Testis (tissue), 2 donors: ENCODE results near the gene PPP2R5D.

Source experiments
- CTCF ChIP-seq, 3 experiments: fragments of 450-650 bp in 2 of 3; fragments of 200-600 bp in 1 of 3; sonication (generic) in 1 of 3; IDR thresholded peaks; one replicate each; pipeline ENCODE4 v1.5.1; 2016 to 2019; ENCODE audit warnings: antibody characterized with exemption in 3 of 3, mild to moderate bottlenecking in 2 of 3, moderate library complexity in 1 of 3
- POLR2A ChIP-seq: fragments of 450-650 bp; IDR thresholded peaks from one replicate; pipeline ENCODE4 v1.6.1; 2017; ENCODE audit warnings: antibody characterized with exemption, mild to moderate bottlenecking, moderate library complexity

- no peak for TF ChIP-seq CTCF (IDR thresholded peaks at IDR 0.05)
- no peak for TF ChIP-seq POLR2A
Measured at GRCh38 chr6:43043310-43043709, 58.9 kb downstream of the PPP2R5D start.
